ENCODE measurements around the gene SUFU. TPM values are rescaled to one million over a fixed set of nuclear protein-coding genes. Genes with fewer than 3 reads are reported as not detected.

The SUFU gene
- total and polyA plus RNA-seq, 2 of the 13 experiments (the other 11 are each of a cell fraction or from before 2014, with no cell fraction given): 2.9 to 5.5 TPM

DNA sequence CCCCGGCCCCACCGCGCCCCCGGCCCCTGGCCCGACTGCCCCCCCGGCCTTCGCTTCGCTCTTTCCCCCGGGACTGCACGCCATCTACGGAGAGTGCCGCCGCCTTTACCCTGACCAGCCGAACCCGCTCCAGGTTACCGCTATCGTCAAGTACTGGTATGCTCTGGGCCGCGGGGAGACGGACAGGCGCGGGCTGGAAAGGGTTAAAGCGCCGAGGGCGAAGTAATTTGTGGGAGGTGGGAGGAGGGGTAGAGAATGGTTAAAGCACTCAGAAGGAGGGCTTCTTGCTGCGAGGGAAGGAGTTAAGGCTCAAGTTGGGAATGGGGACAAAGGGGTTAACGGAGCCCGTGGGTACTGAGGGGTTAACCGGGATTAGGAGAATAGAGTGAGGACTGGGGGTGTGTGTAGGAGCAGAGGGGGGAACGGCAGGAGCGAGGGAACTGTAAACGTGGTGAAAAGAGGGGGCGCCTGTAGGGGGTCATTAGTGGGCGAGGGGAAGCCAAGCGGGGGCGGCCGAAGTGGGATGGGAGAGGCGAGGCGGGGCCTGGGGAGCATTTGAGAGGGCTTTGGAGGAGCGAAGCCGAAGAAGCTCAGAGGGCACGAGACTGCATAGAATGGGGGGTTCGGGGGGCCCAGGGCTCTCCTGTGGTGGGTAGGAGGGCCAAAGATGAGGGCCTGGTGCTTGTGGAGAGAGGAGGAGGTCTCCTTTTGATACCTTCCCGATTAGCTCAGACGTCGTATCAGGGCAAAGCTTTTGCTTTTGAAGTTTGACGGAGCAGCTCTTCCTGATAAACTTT, 605 bp downstream of the SUFU start (continued):
- TF ChIP-seq, protein P1, sequence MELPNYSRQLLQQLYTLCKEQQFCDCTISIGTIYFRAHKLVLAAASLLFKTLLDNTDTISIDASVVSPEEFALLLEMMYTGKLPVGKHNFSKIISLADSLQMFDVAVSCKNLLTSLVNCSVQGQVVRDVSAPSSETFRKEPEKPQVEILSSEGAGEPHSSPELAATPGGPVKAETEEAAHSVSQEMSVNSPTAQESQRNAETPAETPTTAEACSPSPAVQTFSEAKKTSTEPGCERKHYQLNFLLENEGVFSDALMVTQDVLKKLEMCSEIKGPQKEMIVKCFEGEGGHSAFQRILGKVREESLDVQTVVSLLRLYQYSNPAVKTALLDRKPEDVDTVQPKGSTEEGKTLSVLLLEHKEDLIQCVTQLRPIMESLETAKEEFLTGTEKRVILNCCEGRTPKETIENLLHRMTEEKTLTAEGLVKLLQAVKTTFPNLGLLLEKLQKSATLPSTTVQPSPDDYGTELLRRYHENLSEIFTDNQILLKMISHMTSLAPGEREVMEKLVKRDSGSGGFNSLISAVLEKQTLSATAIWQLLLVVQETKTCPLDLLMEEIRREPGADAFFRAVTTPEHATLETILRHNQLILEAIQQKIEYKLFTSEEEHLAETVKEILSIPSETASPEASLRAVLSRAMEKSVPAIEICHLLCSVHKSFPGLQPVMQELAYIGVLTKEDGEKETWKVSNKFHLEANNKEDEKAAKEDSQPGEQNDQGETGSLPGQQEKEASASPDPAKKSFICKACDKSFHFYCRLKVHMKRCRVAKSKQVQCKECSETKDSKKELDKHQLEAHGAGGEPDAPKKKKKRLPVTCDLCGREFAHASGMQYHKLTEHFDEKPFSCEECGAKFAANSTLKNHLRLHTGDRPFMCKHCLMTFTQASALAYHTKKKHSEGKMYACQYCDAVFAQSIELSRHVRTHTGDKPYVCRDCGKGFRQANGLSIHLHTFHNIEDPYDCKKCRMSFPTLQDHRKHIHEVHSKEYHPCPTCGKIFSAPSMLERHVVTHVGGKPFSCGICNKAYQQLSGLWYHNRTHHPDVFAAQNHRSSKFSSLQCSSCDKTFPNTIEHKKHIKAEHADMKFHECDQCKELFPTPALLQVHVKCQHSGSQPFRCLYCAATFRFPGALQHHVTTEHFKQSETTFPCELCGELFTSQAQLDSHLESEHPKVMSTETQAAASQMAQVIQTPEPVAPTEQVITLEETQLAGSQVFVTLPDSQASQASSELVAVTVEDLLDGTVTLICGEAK (IDR thresholded peaks at IDR 0.05): no peak
- TF ChIP-seq, protein P1 (CRISPR knock-in tag; IDR thresholded peaks at IDR 0.05): no peak
- TF ChIP-seq RFXAP (CRISPR knock-in tag; IDR thresholded peaks at IDR 0.05; ENCODE audit: borderline replicate concordance) (no peak), NRL (CRISPR knock-in tag; IDR thresholded peaks at IDR 0.05; ENCODE audit: borderline replicate concordance) (no peak), NR3C1 (CRISPR knock-in tag; IDR thresholded peaks at IDR 0.05) (no peak), ATF7-NPFF (CRISPR knock-in tag; IDR thresholded peaks at IDR 0.05; ENCODE audit: low read depth) (no peak), ZBTB42 (CRISPR knock-in tag; IDR thresholded peaks at IDR 0.05) (no peak), HDAC2 (CRISPR knock-in tag; IDR thresholded peaks at IDR 0.05) (no peak), NR2F2 (IDR thresholded peaks at IDR 0.05; ENCODE audit: borderline replicate concordance, low read depth) (no peak), ZNF660 (CRISPR knock-in tag; IDR thresholded peaks at IDR 0.05; ENCODE audit: borderline replicate concordance, low read depth) (no peak)
- TF ChIP-seq, protein P2, sequence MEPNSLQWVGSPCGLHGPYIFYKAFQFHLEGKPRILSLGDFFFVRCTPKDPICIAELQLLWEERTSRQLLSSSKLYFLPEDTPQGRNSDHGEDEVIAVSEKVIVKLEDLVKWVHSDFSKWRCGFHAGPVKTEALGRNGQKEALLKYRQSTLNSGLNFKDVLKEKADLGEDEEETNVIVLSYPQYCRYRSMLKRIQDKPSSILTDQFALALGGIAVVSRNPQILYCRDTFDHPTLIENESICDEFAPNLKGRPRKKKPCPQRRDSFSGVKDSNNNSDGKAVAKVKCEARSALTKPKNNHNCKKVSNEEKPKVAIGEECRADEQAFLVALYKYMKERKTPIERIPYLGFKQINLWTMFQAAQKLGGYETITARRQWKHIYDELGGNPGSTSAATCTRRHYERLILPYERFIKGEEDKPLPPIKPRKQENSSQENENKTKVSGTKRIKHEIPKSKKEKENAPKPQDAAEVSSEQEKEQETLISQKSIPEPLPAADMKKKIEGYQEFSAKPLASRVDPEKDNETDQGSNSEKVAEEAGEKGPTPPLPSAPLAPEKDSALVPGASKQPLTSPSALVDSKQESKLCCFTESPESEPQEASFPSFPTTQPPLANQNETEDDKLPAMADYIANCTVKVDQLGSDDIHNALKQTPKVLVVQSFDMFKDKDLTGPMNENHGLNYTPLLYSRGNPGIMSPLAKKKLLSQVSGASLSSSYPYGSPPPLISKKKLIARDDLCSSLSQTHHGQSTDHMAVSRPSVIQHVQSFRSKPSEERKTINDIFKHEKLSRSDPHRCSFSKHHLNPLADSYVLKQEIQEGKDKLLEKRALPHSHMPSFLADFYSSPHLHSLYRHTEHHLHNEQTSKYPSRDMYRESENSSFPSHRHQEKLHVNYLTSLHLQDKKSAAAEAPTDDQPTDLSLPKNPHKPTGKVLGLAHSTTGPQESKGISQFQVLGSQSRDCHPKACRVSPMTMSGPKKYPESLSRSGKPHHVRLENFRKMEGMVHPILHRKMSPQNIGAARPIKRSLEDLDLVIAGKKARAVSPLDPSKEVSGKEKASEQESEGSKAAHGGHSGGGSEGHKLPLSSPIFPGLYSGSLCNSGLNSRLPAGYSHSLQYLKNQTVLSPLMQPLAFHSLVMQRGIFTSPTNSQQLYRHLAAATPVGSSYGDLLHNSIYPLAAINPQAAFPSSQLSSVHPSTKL (CRISPR knock-in tag; IDR thresholded peaks at IDR 0.05): no peak
- TF ChIP-seq, protein P3, sequence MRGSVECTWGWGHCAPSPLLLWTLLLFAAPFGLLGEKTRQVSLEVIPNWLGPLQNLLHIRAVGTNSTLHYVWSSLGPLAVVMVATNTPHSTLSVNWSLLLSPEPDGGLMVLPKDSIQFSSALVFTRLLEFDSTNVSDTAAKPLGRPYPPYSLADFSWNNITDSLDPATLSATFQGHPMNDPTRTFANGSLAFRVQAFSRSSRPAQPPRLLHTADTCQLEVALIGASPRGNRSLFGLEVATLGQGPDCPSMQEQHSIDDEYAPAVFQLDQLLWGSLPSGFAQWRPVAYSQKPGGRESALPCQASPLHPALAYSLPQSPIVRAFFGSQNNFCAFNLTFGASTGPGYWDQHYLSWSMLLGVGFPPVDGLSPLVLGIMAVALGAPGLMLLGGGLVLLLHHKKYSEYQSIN (CRISPR knock-in tag; IDR thresholded peaks at IDR 0.05; ENCODE audit: borderline replicate concordance): no peak
- TF ChIP-seq, protein P4, sequence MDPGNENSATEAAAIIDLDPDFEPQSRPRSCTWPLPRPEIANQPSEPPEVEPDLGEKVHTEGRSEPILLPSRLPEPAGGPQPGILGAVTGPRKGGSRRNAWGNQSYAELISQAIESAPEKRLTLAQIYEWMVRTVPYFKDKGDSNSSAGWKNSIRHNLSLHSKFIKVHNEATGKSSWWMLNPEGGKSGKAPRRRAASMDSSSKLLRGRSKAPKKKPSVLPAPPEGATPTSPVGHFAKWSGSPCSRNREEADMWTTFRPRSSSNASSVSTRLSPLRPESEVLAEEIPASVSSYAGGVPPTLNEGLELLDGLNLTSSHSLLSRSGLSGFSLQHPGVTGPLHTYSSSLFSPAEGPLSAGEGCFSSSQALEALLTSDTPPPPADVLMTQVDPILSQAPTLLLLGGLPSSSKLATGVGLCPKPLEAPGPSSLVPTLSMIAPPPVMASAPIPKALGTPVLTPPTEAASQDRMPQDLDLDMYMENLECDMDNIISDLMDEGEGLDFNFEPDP (CRISPR knock-in tag; conservative IDR thresholded peaks at IDR 0.05): no peak

Data from HepG2 (cell line).